OCI-LY1 (cell line): ENCODE measurements around the gene DPP4.

ENCODE experiments used
- H2AFZ ChIP-seq: fragments of 200-600 bp; sonication (generic), shearing (Covaris generic); 2 replicates; pipeline ENCODE4 v1.6.0; 2014; ENCODE audit warnings: antibody characterized with exemption, mild to moderate bottlenecking, low read length
- H3F3A ChIP-seq: fragments of 200-600 bp; sonication (generic), shearing (Covaris generic); 2 replicates; pipeline ENCODE4 v1.6.0; 2014; ENCODE audit warnings: mild to moderate bottlenecking, antibody characterized with exemption, low read length, moderate library complexity; ENCODE audit not compliant: insufficient read depth
- H3K27ac ChIP-seq: fragments of 200-600 bp; sonication (generic); 2 replicates; pipeline ENCODE4 v1.5.1; 2014; ENCODE audit warnings: low read length, mixed run types, mild to moderate bottlenecking, low read depth; ENCODE audit not compliant: poor library complexity, severe bottlenecking
- H3K27me3 ChIP-seq: fragments of 200-600 bp; sonication (generic); 2 replicates; pipeline ENCODE4 v1.6.0; 2014; ENCODE audit warnings: antibody characterized with exemption, mild to moderate bottlenecking, low read length, moderate library complexity; ENCODE audit not compliant: insufficient read depth
- H3K36me3 ChIP-seq: fragments of 200-600 bp; sonication (generic); 2 replicates; pipeline ENCODE4 v1.6.1; 2014; ENCODE audit warnings: mild to moderate bottlenecking, antibody characterized with exemption, low read length, moderate library complexity, mixed read lengths; ENCODE audit not compliant: insufficient read depth
- H3K4me1 ChIP-seq: fragments of 200-600 bp; sonication (generic); 2 replicates; pipeline ENCODE4 v1.5.1; 2014; ENCODE audit warnings: mild to moderate bottlenecking, low read length, moderate library complexity; ENCODE audit not compliant: insufficient read depth, severe bottlenecking
- H3K4me2 ChIP-seq: fragments of 200-600 bp; sonication (generic), shearing (Covaris generic); 2 replicates; pipeline ENCODE4 v1.6.1; 2014; ENCODE audit warnings: low read length
- H3K4me3 ChIP-seq: fragments of 200-600 bp; sonication (generic); 2 replicates; pipeline ENCODE4 v1.5.1; 2014; ENCODE audit warnings: low read length, low read depth, mild to moderate bottlenecking, mixed read lengths; ENCODE audit not compliant: poor library complexity, severe bottlenecking
- H3K79me2 ChIP-seq: fragments of 200-600 bp; shearing (Covaris generic); 2 replicates; pipeline ENCODE4 v1.6.1; 2016; ENCODE audit warnings: mixed run types, low read length, mixed read lengths; ENCODE audit not compliant: insufficient read depth
- H3K9ac ChIP-seq: fragments of 200-600 bp; sonication (generic), shearing (Covaris generic); 2 replicates; pipeline ENCODE4 v1.6.1; 2014; ENCODE audit warnings: mild to moderate bottlenecking, low read length, mixed read lengths
- H3K9me2 ChIP-seq: fragments of 200-600 bp; sonication (generic), shearing (Covaris generic); 2 replicates; pipeline ENCODE4 v1.6.1; 2014; ENCODE audit warnings: low read depth, mild to moderate bottlenecking, low read length, mixed read lengths
- H3K9me3 ChIP-seq: fragments of 200-600 bp; shearing (Covaris generic); 2 replicates; pipeline ENCODE4 v1.6.1; 2014; ENCODE audit warnings: low read length, mixed read lengths
- H4K20me1 ChIP-seq: fragments of 200-600 bp; sonication (generic), shearing (Covaris generic); 2 replicates; pipeline ENCODE4 v1.6.0; 2016; ENCODE audit warnings: mild to moderate bottlenecking, low read length; ENCODE audit not compliant: insufficient read depth
- EZH2 ChIP-seq: fragments of 200-600 bp; sonication (generic), shearing (Covaris generic); IDR thresholded peaks from 2 replicates; pipeline ENCODE4 v1.8.0; 2017; ENCODE audit warnings: borderline replicate concordance, mixed run types, mild to moderate bottlenecking, antibody characterized with exemption, low read length, moderate library complexity, mixed read lengths
- TF ChIP-seq, protein P1 (sequence below): fragments of 200-600 bp; sonication (generic), shearing (Covaris generic); IDR thresholded peaks from 2 replicates; pipeline ENCODE4 v1.5.1; 2017; ENCODE audit warnings: mild to moderate bottlenecking, antibody characterized with exemption, low read length, moderate library complexity, mixed read lengths

The DPP4 gene

DNA sequence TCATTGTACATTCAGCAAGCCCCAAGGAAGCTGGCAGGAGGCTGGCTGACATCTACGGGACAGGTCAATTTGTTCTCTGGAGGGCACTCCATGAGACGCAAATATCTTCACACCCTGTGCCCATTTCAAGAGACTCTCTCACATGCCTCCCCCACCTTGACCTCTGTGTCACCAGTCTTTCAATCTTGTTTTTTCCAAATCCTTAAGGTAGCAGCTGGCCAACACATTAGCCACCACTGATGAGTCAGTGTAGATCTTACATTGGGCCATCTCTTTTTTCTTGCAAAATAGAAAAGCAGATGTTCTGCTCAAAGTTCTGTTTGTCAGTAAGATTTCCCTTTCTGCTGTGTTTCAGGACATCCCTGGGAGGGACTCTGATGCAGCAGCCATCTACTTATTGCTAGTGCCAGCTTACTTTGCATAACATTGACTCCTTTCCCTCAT lies 1.7 kb upstream of the DPP4 start:
- no peaks in the 10 kb centered on the region for H4K20me1 ChIP-seq
- no peak overlapping the region for H3K9ac ChIP-seq
- H3K79me2 ChIP-seq = no peaks in the 10 kb centered on the region
- no peak overlapping the region for H3K27ac ChIP-seq
- no peaks in the 10 kb centered on the region for H3K9me2 ChIP-seq
- H3K9me3 ChIP-seq = no peaks in the 10 kb centered on the region; the same call in 1 of the 2 replicates
- H3F3A ChIP-seq = no peaks in the 10 kb centered on the region
- no peaks in the 10 kb centered on the region for H3K4me1 ChIP-seq
- H3K4me2 ChIP-seq = no peak overlapping the region
- H3K27me3 ChIP-seq = no peaks in the 10 kb centered on the region
- no peak overlapping the region for H2AFZ ChIP-seq
- no peaks in the 10 kb centered on the region for H3K36me3 ChIP-seq
- TF ChIP-seq EZH2 = no peak
- TF ChIP-seq, protein P1, sequence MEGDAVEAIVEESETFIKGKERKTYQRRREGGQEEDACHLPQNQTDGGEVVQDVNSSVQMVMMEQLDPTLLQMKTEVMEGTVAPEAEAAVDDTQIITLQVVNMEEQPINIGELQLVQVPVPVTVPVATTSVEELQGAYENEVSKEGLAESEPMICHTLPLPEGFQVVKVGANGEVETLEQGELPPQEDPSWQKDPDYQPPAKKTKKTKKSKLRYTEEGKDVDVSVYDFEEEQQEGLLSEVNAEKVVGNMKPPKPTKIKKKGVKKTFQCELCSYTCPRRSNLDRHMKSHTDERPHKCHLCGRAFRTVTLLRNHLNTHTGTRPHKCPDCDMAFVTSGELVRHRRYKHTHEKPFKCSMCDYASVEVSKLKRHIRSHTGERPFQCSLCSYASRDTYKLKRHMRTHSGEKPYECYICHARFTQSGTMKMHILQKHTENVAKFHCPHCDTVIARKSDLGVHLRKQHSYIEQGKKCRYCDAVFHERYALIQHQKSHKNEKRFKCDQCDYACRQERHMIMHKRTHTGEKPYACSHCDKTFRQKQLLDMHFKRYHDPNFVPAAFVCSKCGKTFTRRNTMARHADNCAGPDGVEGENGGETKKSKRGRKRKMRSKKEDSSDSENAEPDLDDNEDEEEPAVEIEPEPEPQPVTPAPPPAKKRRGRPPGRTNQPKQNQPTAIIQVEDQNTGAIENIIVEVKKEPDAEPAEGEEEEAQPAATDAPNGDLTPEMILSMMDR = no peak
- H3K4me3 ChIP-seq = no peak overlapping the region

DNA sequence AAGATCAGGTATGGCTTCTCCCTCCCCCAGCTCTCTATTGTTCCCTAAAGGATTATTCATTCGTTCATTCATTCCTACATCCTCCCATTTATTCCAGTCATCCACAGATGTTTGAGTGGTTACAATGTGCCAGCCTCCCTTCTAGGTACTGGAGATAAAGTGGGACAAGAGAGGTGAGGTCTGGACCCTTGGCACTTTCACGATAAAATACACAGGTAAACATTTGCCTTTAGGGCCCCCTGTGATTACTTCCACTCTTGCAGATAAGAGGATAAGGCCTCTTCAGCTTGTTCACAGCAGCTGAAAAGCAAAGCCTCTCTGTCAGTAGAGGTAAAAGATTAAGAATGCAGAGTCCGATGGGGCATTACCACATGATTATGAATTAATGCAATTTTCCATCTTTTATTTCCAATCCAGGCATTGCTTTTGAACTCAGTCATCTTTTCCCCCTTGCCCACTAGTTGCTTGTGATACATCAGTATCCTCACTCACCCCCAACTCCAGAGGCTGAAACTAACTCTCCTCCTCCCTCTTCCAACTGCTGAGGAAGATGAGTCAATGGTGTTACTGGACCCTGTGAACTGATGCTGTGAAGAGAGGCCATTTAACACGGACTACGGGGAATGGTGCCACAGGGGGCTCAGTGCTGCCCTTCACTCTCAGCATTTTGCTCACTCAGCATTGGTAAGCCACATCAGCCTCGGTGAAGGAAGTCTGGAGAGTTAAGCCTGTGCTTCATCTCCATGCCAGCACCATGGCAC lies 1.1 kb upstream of the DPP4 start:
- Histone ChIP-seq H3K4me3 (no peak overlapping the region), H3K36me3 (no peaks in the 10 kb centered on the region), H3K79me2 (no peaks in the 10 kb centered on the region), H3K27me3 (no peaks in the 10 kb centered on the region), H3K9ac (no peak overlapping the region), H3K4me2 (no peak overlapping the region), H4K20me1 (no peaks in the 10 kb centered on the region), H3K27ac (no peak overlapping the region), H2AFZ (no peak overlapping the region), H3K9me2 (no peaks in the 10 kb centered on the region), H3F3A (no peaks in the 10 kb centered on the region), H3K9me3 (no peaks in the 10 kb centered on the region; the same call in 1 of the 2 replicates), H3K4me1 (no peaks in the 10 kb centered on the region)
- no peak for TF ChIP-seq EZH2
- TF ChIP-seq, protein P1 = no peak

DNA sequence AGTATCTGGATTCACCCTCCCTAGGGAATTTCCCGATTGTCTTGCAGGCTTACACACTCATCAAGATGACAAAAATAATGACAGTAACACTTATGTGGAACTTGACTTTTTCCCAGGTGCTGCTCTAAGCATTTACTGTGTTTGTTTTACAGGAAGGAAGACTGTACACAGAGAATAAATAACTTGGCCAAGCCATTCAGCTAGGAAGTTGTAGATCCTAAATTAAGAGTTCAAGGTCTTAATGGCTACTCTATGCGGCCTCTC lies 549 bp upstream of the DPP4 start:
- no peaks in the 10 kb centered on the region for H3K4me1 ChIP-seq
- no peaks in the 10 kb centered on the region for H3K9me2 ChIP-seq
- H3K36me3 ChIP-seq = no peaks in the 10 kb centered on the region
- H3K4me2 ChIP-seq = no peak overlapping the region
- no peak overlapping the region for H3K9ac ChIP-seq
- no peaks in the 10 kb centered on the region for H4K20me1 ChIP-seq
- no peak for TF ChIP-seq EZH2
- TF ChIP-seq, protein P1 = no peak
- H3K79me2 ChIP-seq = no peaks in the 10 kb centered on the region
- H3K4me3 ChIP-seq = no peak overlapping the region
- no peak overlapping the region for H3K27ac ChIP-seq
- no peaks in the 10 kb centered on the region; the same call in 1 of the 2 replicates for H3K9me3 ChIP-seq
- no peaks in the 10 kb centered on the region for H3K27me3 ChIP-seq
- no peaks in the 10 kb centered on the region for H3F3A ChIP-seq
- H2AFZ ChIP-seq = no peak overlapping the region
